Astrocyte (in vitro differentiated cells and primary cell): Measurements from ENCODE around the gene NSL1. TPM values are rescaled to one million over a fixed set of nuclear protein-coding genes. Genes with fewer than 3 reads are reported as not detected.

Experiments
- DNase-seq: peaks from one replicate; pipeline ENCODE4 v3.0.0-alpha.2; 2010; ENCODE audit warnings: low read depth
- FAIRE-seq: peaks from 2 replicates; lab custom pipeline; 2011; peaks lifted over from hg19 to GRCh38; lab: Jason Lieb, UNC
- H2AFZ ChIP-seq: 2 replicates; pipeline ENCODE4 v1.6.0; 2012; ENCODE audit warnings: low read depth, low read length, inconsistent platforms
- H3K27ac ChIP-seq: 2 replicates; pipeline ENCODE4 v1.5.1; 2011; ENCODE audit warnings: low read depth, low read length, inconsistent platforms
- H3K27me3 ChIP-seq: 2 replicates; pipeline ENCODE4 v1.6.0; 2011; ENCODE audit warnings: low read length, inconsistent platforms; ENCODE audit not compliant: insufficient read depth
- H3K36me3 ChIP-seq: 2 replicates; pipeline ENCODE4 v1.5.1; 2011; ENCODE audit warnings: low read length, inconsistent platforms; ENCODE audit not compliant: insufficient read depth
- H3K4me1 ChIP-seq: 2 replicates; pipeline ENCODE4 v1.5.1; 2011; ENCODE audit warnings: low read length, inconsistent platforms; ENCODE audit not compliant: insufficient read depth
- H3K4me2 ChIP-seq: 2 replicates; pipeline ENCODE4 v1.6.0; 2012; ENCODE audit warnings: low read length, inconsistent platforms
- H3K4me3 ChIP-seq: 2 replicates; pipeline ENCODE4 v1.5.1; 2011; ENCODE audit warnings: low read depth, mild to moderate bottlenecking, low read length, inconsistent platforms; ENCODE audit not compliant: insufficient read depth
- H3K79me2 ChIP-seq: 2 replicates; pipeline ENCODE4 v1.6.0; 2012; ENCODE audit warnings: mild to moderate bottlenecking, low read length, inconsistent platforms; ENCODE audit not compliant: insufficient read depth
- H3K9ac ChIP-seq: 2 replicates; pipeline ENCODE4 v1.6.0; 2012; ENCODE audit warnings: mild to moderate bottlenecking, low read length, inconsistent platforms
- H3K9me3 ChIP-seq: 2 replicates; pipeline ENCODE4 v1.5.1; 2012; ENCODE audit warnings: low read depth, mild to moderate bottlenecking, low read length, inconsistent platforms; ENCODE audit not compliant: insufficient read depth
- H4K20me1 ChIP-seq: 2 replicates; pipeline ENCODE4 v1.6.0; 2012; ENCODE audit warnings: low read length, inconsistent platforms; ENCODE audit not compliant: insufficient read depth
- H3K27ac Mint-ChIP-seq: one replicate; pipeline ENCODE4 v1.8.0; 2021; ENCODE audit warnings: mild to moderate bottlenecking, mixed read lengths; ENCODE audit not compliant: unreplicated experiment
- H3K27me3 Mint-ChIP-seq: one replicate; pipeline ENCODE4 v1.8.0; 2021; ENCODE audit warnings: low read depth, mixed read lengths; ENCODE audit not compliant: unreplicated experiment
- H3K36me3 Mint-ChIP-seq: one replicate; pipeline ENCODE4 v1.8.0; 2021; ENCODE audit warnings: low read depth, mixed read lengths; ENCODE audit not compliant: unreplicated experiment
- H3K4me1 Mint-ChIP-seq: one replicate; pipeline ENCODE4 v1.8.0; 2021; ENCODE audit warnings: low read depth, mixed read lengths; ENCODE audit not compliant: unreplicated experiment
- H3K4me3 Mint-ChIP-seq: one replicate; pipeline ENCODE4 v1.8.0; 2021; ENCODE audit warnings: mild to moderate bottlenecking, moderate library complexity, mixed read lengths; ENCODE audit not compliant: unreplicated experiment
- H3K9me3 Mint-ChIP-seq: one replicate; pipeline ENCODE4 v1.8.0; 2021; ENCODE audit warnings: mild to moderate bottlenecking, mixed read lengths; ENCODE audit not compliant: unreplicated experiment
- EZH2 ChIP-seq: IDR thresholded peaks from 2 replicates; pipeline ENCODE4 v1.6.1; 2012; ENCODE audit warnings: mild to moderate bottlenecking, low read length, inconsistent platforms; ENCODE audit not compliant: insufficient read depth
- total RNA-seq: library from RNA; stranded (reverse); gene quantifications from 2 replicates; pipeline ENCODE4 v1.2.1, GENCODE V29; 2021
- TF ChIP-seq, protein P1 (sequence below): IDR thresholded peaks from 2 replicates; pipeline ENCODE4 v1.5.1; 2011; ENCODE audit warnings: low read depth, mild to moderate bottlenecking, inconsistent platforms, low read length, moderate library complexity; ENCODE audit not compliant: insufficient read depth

NSL1 gene
- total RNA-seq, 1 donor from 2014 or later = 22.6 TPM

- Histone ChIP-seq H2AFZ (no peak overlapping the region), H3K9me3 (no peaks in the 10 kb centered on the region), H3K27ac (no peak overlapping the region), H3K79me2 (peaks cover 4% of the 10 kb centered on the region), H3K4me3 (no peak overlapping the region), H3K4me2 (no peak overlapping the region), H3K27me3 (no peaks in the 10 kb centered on the region), H4K20me1 (peaks cover 9% of the 10 kb centered on the region), H3K36me3 (no peaks in the 10 kb centered on the region), H3K4me1 (peaks cover 4% of the 10 kb centered on the region), H3K9ac (no peak overlapping the region)
- no peak for TF ChIP-seq EZH2
- TF ChIP-seq, protein P1, sequence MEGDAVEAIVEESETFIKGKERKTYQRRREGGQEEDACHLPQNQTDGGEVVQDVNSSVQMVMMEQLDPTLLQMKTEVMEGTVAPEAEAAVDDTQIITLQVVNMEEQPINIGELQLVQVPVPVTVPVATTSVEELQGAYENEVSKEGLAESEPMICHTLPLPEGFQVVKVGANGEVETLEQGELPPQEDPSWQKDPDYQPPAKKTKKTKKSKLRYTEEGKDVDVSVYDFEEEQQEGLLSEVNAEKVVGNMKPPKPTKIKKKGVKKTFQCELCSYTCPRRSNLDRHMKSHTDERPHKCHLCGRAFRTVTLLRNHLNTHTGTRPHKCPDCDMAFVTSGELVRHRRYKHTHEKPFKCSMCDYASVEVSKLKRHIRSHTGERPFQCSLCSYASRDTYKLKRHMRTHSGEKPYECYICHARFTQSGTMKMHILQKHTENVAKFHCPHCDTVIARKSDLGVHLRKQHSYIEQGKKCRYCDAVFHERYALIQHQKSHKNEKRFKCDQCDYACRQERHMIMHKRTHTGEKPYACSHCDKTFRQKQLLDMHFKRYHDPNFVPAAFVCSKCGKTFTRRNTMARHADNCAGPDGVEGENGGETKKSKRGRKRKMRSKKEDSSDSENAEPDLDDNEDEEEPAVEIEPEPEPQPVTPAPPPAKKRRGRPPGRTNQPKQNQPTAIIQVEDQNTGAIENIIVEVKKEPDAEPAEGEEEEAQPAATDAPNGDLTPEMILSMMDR = no peak
- Mint-ChIP-seq H3K27ac (no peak overlapping the region), H3K36me3 (peaks cover 3% of the 10 kb centered on the region), H3K9me3 (no peaks in the 10 kb centered on the region), H3K4me1 (peaks cover 9% of the 10 kb centered on the region), H3K27me3 (no peaks in the 10 kb centered on the region), H3K4me3 (no peak overlapping the region)
- DNase-seq = no peak
- FAIRE-seq = no peak
Observed at GRCh38 chr1:212753749-212754148, 37.8 kb downstream of the NSL1 start.

DNA sequence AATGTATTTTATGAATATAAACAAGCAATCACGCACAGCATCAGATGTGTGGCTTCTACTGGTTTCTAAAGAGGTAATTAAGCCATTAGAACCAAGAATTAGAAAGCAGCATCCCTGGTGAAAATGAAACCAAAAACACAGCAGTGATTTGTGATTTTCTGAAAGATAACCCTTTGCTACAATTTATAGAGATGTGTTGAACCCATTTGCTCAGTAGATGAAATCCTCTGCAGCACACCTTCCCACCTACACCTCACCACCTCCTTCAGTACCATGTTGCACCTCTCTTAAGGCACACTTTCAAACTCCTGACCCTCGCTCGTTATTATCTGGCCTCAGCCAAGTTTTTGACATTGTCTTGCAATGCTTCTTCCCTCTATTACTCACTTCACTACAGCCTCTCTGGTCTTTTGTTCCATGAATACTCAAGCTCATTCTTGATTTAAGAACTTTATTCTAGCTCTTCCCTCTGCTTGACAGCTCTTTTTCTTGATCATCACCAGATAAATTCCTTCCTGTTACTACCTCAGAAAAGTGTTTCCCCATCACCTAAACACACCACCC is 38.6 kb downstream of the NSL1 start:
- Histone ChIP-seq H3K9me3 (no peaks in the 10 kb centered on the region), H3K79me2 (peaks cover 7% of the 10 kb centered on the region), H4K20me1 (peaks cover 9% of the 10 kb centered on the region), H3K9ac (no peak overlapping the region), H3K27ac (no peak overlapping the region), H3K4me1 (peaks cover 4% of the 10 kb centered on the region), H3K36me3 (no peaks in the 10 kb centered on the region), H2AFZ (no peak overlapping the region), H3K27me3 (no peaks in the 10 kb centered on the region), H3K4me3 (no peak overlapping the region), H3K4me2 (peak overlapping the region; percentile 49)
- no peak for DNase-seq
- Mint-ChIP-seq H3K4me3 (no peak overlapping the region), H3K27me3 (no peaks in the 10 kb centered on the region), H3K36me3 (peaks cover 3% of the 10 kb centered on the region), H3K4me1 (peaks cover 9% of the 10 kb centered on the region), H3K27ac (no peak overlapping the region), H3K9me3 (no peaks in the 10 kb centered on the region)
- no peak for FAIRE-seq
- TF ChIP-seq EZH2 = no peak
- TF ChIP-seq, protein P1 = no peak

DNA sequence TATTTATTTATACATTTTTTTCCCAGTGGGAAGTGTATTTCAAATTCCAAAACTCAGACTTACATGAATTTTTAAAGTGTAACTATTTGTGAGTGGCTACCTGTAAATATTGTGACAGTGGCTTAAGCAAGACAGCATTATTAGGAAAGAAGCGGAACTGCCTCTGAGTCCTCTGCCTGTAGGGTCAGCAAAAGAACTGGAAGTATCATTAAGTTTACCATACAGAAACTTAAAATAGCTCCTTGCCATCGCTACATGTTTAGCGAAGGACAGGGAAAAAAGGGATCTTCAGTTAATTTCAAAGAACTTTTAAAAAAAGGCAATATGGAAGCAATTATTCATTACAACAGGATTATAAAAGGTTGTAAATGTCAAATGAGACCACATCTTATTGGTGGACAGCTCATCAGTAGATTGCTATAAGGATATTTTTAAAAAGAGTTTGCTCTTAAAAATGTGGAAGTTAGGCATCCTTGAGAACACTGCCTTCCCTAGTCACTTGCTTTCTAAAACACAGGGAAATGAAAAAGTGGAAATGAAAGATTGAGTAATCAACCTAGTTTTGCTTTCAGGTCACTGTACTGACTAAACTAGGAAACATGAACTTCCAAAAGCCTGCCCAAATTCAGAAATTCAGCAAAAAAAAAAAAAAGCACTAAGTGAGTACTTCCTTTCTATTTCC is 39.2 kb downstream of the NSL1 start:
- H3K4me3 ChIP-seq = no peak overlapping the region
- DNase-seq (peak; percentile 14), FAIRE-seq (no peak)
- peaks cover 9% of the 10 kb centered on the region for H4K20me1 ChIP-seq
- Mint-ChIP-seq H3K4me3 (no peak overlapping the region), H3K36me3 (peaks cover 3% of the 10 kb centered on the region), H3K27me3 (no peaks in the 10 kb centered on the region), H3K4me1 (peaks cover 9% of the 10 kb centered on the region), H3K9me3 (no peaks in the 10 kb centered on the region), H3K27ac (no peak overlapping the region)
- H3K4me1 ChIP-seq = peaks cover 4% of the 10 kb centered on the region
- H3K27ac ChIP-seq = no peak overlapping the region
- H3K36me3 ChIP-seq = no peaks in the 10 kb centered on the region
- H3K9me3 ChIP-seq = no peaks in the 10 kb centered on the region
- peak overlapping the region; percentile 49 for H3K4me2 ChIP-seq
- no peaks in the 10 kb centered on the region for H3K27me3 ChIP-seq
- H3K79me2 ChIP-seq = peaks cover 5% of the 10 kb centered on the region
- H2AFZ ChIP-seq = no peak overlapping the region
- TF ChIP-seq EZH2 = no peak
- TF ChIP-seq, protein P1 = no peak
- no peak overlapping the region for H3K9ac ChIP-seq
